Urinary bladder (tissue), 2 donors: ENCODE data around the gene ENOX2. TPM values are rescaled to one million over a fixed set of nuclear protein-coding genes. Genes with fewer than 3 reads are reported as not detected.

ENCODE experiments used
- polyA plus RNA-seq: library from polyadenylated mRNA; stranded (reverse); fragments of 200-250 nt; gene quantifications from one replicate; pipeline ENCODE4 v1.2.3, GENCODE V29; 2013
- total RNA-seq: library from RNA; depleted of rRNA; stranded (reverse); fragments of >200 nt; gene quantifications from one replicate; pipeline ENCODE4 v1.2.3, GENCODE V29; 2014
- donor health status: healthy.

Gene ENOX2
- total and polyA plus RNA-seq, 2 donors = 12.5 to 13.9 TPM

Other genes with a start within 250 kb of the ENOX2 start
- gene ARHGAP36, start 155.1 kb upstream of the ENOX2 start, total RNA-seq = 1.0 TPM
- gene ARHGAP36, start 155.1 kb upstream of the ENOX2 start, polyA plus RNA-seq = 0.11 TPM